HFFc6 (cell line): Measurements from ENCODE around the gene SH3BP5. TPM values are rescaled to one million over a fixed set of nuclear protein-coding genes. Genes with fewer than 3 reads are reported as not detected.

Experiments used
- DNase-seq: peaks from one replicate; pipeline ENCODE4 v3.0.0-alpha.2; 2018
- H3K27ac Mint-ChIP-seq: 2 replicates; pipeline ENCODE4 v1.8.0; 2020; ENCODE audit warnings: mild to moderate bottlenecking, mixed read lengths
- H3K27me3 Mint-ChIP-seq: 2 replicates; pipeline ENCODE4 v1.8.0; 2021; ENCODE audit warnings: mild to moderate bottlenecking, moderate library complexity, mixed read lengths; ENCODE audit not compliant: insufficient read depth
- H3K36me3 Mint-ChIP-seq: 2 replicates; pipeline ENCODE4 v1.8.0; 2021; ENCODE audit warnings: low read depth, mixed read lengths
- H3K4me1 Mint-ChIP-seq: 2 replicates; pipeline ENCODE4 v1.8.0; 2020; ENCODE audit warnings: low read depth, mixed read lengths
- H3K4me3 Mint-ChIP-seq: 2 replicates; pipeline ENCODE4 v1.8.0; 2020; ENCODE audit warnings: mild to moderate bottlenecking, moderate library complexity, mixed read lengths
- H3K9me3 Mint-ChIP-seq: 2 replicates; pipeline ENCODE4 v1.8.0; 2020; ENCODE audit warnings: mild to moderate bottlenecking, mixed read lengths
- total RNA-seq, 6 experiments: library from RNA; stranded (reverse); fragmentation: NEBNext Ultra II Directional; extraction: Animal tissue kit (Norgen Biotek cat#: 25700); gene quantifications; 2 replicates in 1 of 6; 3 replicates in 5 of 6; pipeline ENCODE4 v1.2.3, GENCODE V29; 2021
- TF ChIP-seq, protein P1 (sequence below): fragments of 200-600 bp; sonication (generic); IDR thresholded peaks from 2 replicates; pipeline ENCODE4 v1.5.0; 2021; ENCODE audit warnings: antibody characterized with exemption, mild to moderate bottlenecking

The SH3BP5 gene
- total RNA-seq, 6 experiments from 2014 or later, result 10.8 to 14.2 (median 11.9) TPM

GRCh38 chr3:15306979-15307359, 25.4 kb downstream of the SH3BP5 start:
- Mint-ChIP-seq H3K27me3 (no peaks in the 10 kb centered on the region; the same call in 1 of the 2 replicates), H3K27ac (no peak overlapping the region), H3K9me3 (no peaks in the 10 kb centered on the region), H3K36me3 (peaks cover 20% of the 10 kb centered on the region), H3K4me3 (no peak overlapping the region), H3K4me1 (peaks cover 25% of the 10 kb centered on the region)
- TF ChIP-seq, protein P1, sequence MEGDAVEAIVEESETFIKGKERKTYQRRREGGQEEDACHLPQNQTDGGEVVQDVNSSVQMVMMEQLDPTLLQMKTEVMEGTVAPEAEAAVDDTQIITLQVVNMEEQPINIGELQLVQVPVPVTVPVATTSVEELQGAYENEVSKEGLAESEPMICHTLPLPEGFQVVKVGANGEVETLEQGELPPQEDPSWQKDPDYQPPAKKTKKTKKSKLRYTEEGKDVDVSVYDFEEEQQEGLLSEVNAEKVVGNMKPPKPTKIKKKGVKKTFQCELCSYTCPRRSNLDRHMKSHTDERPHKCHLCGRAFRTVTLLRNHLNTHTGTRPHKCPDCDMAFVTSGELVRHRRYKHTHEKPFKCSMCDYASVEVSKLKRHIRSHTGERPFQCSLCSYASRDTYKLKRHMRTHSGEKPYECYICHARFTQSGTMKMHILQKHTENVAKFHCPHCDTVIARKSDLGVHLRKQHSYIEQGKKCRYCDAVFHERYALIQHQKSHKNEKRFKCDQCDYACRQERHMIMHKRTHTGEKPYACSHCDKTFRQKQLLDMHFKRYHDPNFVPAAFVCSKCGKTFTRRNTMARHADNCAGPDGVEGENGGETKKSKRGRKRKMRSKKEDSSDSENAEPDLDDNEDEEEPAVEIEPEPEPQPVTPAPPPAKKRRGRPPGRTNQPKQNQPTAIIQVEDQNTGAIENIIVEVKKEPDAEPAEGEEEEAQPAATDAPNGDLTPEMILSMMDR, result no peak
- no peak for DNase-seq

DNA sequence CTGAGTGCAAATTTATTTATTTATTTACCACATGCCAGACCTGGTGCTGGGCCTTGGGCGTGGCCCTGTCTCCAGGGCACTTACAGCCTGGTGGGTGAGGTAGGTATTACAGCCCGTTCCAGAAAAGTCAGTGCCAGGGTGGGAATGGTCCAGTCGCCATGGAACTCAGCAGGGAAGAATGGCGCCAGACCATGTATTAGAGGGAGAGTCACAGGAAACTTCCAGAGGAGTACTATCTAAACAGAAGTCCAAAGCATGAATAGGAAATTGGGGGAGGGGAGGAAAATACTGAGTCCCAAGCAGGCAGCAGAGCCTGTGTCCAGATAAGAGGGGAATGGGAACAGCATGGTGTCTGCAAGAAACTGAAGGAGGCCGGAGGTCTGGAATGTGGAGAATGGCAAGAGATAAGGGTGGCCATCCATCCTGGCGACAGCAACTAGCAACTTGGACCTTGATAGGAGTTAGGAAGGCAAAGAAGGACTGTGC, 27.0 kb downstream of the SH3BP5 start:
- Mint-ChIP-seq H3K36me3 (peaks cover 33% of the 10 kb centered on the region), H3K27me3 (no peaks in the 10 kb centered on the region; the same call in 1 of the 2 replicates), H3K9me3 (no peaks in the 10 kb centered on the region), H3K27ac (no peak overlapping the region), H3K4me3 (no peak overlapping the region), H3K4me1 (peaks cover 27% of the 10 kb centered on the region)
- DNase-seq, result no peak
- TF ChIP-seq, protein P1, result peak; percentile 73

DNA sequence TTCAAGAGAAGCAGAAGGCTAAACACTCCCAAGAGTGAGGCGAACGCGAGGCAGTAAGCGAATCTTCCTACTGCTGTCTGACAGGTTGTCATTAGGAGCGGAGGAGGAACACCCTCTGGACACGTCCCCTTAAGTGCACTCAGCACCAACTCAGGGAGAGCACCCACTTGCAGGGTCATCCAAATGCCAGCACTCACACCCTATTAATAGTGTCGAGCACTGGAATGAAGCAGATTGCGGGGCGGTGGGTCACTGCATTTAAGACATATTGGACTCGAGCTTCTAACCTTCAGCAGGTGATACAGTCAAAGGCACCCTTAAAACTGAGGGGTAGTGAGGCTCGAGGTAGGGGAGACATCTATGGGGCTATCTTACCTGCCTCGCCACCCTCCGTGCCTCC, 28.7 kb downstream of the SH3BP5 start:
- Mint-ChIP-seq H3K4me1 (peaks cover 21% of the 10 kb centered on the region), H3K27ac (no peak overlapping the region)

DNA sequence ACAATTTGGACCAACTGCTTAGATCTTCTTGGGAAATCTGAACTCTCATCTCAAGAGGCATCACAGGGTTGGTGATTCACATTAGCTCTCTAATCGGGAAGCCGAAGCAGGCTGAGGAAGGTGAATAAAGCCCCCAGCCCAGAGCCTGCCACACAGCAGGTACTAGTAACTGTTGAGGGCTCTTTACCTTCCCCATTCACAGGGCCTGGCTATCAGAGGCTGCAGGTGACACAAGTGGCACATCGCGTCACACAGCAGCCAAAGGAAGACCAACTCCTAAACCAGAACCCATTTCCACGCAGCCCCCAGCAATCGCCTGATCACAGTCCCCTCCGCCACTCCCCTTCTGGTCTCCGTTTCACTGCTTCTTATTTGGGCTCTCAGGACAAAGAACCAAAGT, 29.2 kb downstream of the SH3BP5 start:
- Mint-ChIP-seq H3K4me1 (peaks cover 21% of the 10 kb centered on the region), H3K27me3 (no peaks in the 10 kb centered on the region; the same call in 1 of the 2 replicates), H3K9me3 (no peaks in the 10 kb centered on the region), H3K4me3 (no peak overlapping the region), H3K36me3 (peaks cover 42% of the 10 kb centered on the region), H3K27ac (no peak overlapping the region)
- no peak for DNase-seq
- TF ChIP-seq, protein P1, result no peak

More for the DNA sequence above, 28.7 kb downstream of the SH3BP5 start:
- TF ChIP-seq, protein P1, result no peak
- DNase-seq, result no peak
- Mint-ChIP-seq H3K27me3 (no peaks in the 10 kb centered on the region; the same call in 1 of the 2 replicates), H3K36me3 (peaks cover 38% of the 10 kb centered on the region), H3K9me3 (no peaks in the 10 kb centered on the region), H3K4me3 (no peak overlapping the region)

DNA sequence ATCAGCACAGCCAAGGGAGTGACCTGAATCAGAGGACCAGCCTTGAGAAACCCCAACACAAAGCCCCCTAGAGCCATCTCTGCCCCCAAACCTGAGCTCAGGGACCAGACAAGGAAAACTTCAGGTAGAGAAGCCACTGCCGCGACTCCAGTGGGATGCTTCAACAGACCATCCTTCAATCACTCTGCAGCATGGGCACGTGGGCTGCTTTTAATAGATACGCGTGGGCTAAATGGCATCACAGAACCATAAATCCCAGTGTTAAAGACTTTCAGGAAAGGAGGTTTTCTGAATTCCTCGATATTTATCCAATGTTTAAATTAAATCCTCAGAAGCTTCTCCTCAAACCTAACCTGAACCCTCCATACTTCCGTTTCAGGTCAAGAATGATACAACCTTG, 30.6 kb downstream of the SH3BP5 start:
- TF ChIP-seq, protein P1, result no peak
- Mint-ChIP-seq H3K4me3 (no peak overlapping the region), H3K27me3 (no peaks in the 10 kb centered on the region; the same call in 1 of the 2 replicates), H3K4me1 (peaks cover 21% of the 10 kb centered on the region), H3K9me3 (no peaks in the 10 kb centered on the region), H3K27ac (no peak overlapping the region), H3K36me3 (peaks cover 42% of the 10 kb centered on the region)
- no peak for DNase-seq
